ENCODE data around the gene EXTL1.

DNA sequence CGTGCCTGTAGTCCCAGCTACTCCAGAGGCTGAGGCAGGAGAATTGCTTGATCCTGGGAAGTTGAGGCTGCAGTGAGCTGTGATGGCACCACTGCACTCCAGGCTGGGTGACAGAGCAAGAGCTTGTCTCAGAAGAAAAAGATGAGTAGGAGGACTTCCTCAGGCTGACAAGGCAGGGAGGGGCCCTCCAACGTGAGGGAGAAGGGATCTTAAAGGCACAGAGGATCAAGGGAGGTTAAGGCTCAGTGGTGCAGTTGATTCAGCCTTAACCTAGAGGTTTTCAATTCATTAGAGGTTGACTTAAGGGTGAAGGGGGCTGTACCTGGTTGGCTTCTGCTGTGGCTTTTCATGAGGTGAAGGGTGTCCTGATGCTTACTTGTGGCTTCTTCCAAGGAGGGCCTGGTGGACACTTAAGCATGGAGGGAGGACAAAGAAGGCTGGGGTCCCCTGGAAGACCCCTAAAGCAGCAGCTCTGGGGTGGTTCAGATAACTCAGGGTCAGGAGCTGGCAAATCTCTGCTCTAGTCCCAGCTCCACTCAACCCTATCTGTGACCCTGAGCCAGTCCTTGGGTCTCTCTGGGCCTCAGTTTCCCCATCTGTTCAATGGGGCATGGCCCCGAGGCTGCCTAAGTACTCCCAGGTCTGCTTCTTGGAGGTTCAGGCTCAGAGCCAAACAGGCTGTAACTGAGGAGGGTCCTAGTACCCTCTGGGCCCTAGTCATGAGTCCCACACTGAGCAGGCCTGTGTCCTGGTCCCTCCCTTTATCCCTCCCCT, 6.3 kb downstream of the EXTL1 start:
- TF ChIP-seq CTCF (IDR thresholded peaks at IDR 0.05) (no peak), POLR2A (IDR thresholded peaks at IDR 0.05) (no peak)
